Transverse colon (tissue), 4 donors: ENCODE results near the gene RICTOR. TPM values are rescaled to one million over a fixed set of nuclear protein-coding genes. Genes with fewer than 3 reads are reported as not detected.
A peak's percentile ranks its signal among the peaks of the same experiment; 100 is the strongest.

Experiments used
- DNase-seq: peaks from one replicate; pipeline ENCODE4 v3.0.0-alpha.2; 2019
- H3K27ac ChIP-seq, 4 donors: fragments of 200-600 bp; sonication (generic); 2 replicates each; pipeline ENCODE4 v1.5.1; 2016 to 2018; ENCODE audit warnings: inconsistent platforms in 4 of 4
- H3K27me3 ChIP-seq: fragments of 200-600 bp; sonication (generic); 2 replicates; pipeline ENCODE4 v1.5.1; 2017; ENCODE audit warnings: inconsistent platforms
- H3K36me3 ChIP-seq, 4 donors: fragments of 200-600 bp; sonication (generic); 2 replicates each; pipeline ENCODE4 v1.5.1; 2017 to 2019; ENCODE audit warnings: inconsistent platforms in 4 of 4
- H3K4me1 ChIP-seq, 4 donors: fragments of 200-600 bp; sonication (generic); 2 replicates each; pipeline ENCODE4 v1.5.1; 2017 to 2020; ENCODE audit warnings: inconsistent platforms in 4 of 4
- H3K4me3 ChIP-seq, 4 donors: fragments of 200-600 bp; sonication (generic); 1 replicate in 1 of 4; 2 replicates in 3 of 4; pipeline versions ENCODE4 v1.5.1 to v1.6.1; 2017 to 2019; ENCODE audit warnings: inconsistent platforms in 4 of 4
- H3K9me3 ChIP-seq, 2 donors: fragments of 200-600 bp; sonication (generic); 2 replicates each; pipeline ENCODE4 v1.5.1; 2017 to 2019; ENCODE audit warnings: inconsistent platforms in 2 of 2
- CTCF ChIP-seq, 5 experiments: fragments of 200-600 bp in 3 of 5; fragments of 450-650 bp in 2 of 5; sonication (generic) in 3 of 5; IDR thresholded peaks; 1 replicate in 2 of 5; 2 replicates in 3 of 5; pipeline ENCODE4 v1.5.1; 2016 to 2017; ENCODE audit warnings: antibody characterized with exemption in 5 of 5, inconsistent platforms in 3 of 5, mild to moderate bottlenecking in 2 of 5, moderate library complexity in 1 of 5
- EP300 ChIP-seq: sonication (generic); formaldehyde crosslinking; IDR thresholded peaks from one replicate; pipeline ENCODE4 v1.6.1; 2017; ENCODE audit warnings: antibody characterized with exemption, low read depth
- POLR2A ChIP-seq: fragments of 450-650 bp; IDR thresholded peaks from one replicate; pipeline ENCODE4 v1.6.1; 2016; ENCODE audit warnings: antibody characterized with exemption, mild to moderate bottlenecking, moderate library complexity
- POLR2AphosphoS5 ChIP-seq, 3 donors: sonication (generic); formaldehyde crosslinking; IDR thresholded peaks; one replicate each; pipeline ENCODE4 v1.6.1; 2016; ENCODE audit warnings: antibody characterized with exemption in 3 of 3
- WGBS, 2 donors: methylation state at CpG; one replicate each; pipeline ENCODE4 v1.1.5; 2018; ENCODE audit warnings: low coverage in 1 of 2; 5-methylcytosine and 5-hydroxymethylcytosine counted together
- in situ Hi-C, 4 donors: fragments of 200-750 bp; cut with MboI; loops; one replicate each; pipeline versions ENCODE4 v1.15.0 to v1.15.1; 2017; ENCODE audit warnings: low sequenced_read_pairs in 3 of 4, low pct_ligation_motif_present in 1 of 4, low pct_unique_long_range_greater_than_20kb in 1 of 4
- intact Hi-C: fragments of 100-400 bp; cut with DNase I; formaldehyde crosslinking; loops from one replicate; pipeline ENCODE4 v1.15.1; 2023; ENCODE audit warnings: low total_unique reads
- total RNA-seq, 4 donors: library from RNA; depleted of rRNA; stranded (reverse); fragments of >200 nt; gene quantifications; one replicate each; pipeline ENCODE4 v1.1.0, GENCODE V29; 2016

The RICTOR gene
- total RNA-seq, 4 donors from 2014 or later: 20.7 to 44.8 (median 25.8) TPM

GRCh38 chr5:39109606-39110005, 35.4 kb upstream of the RICTOR start:
- Histone ChIP-seq H3K27me3 (no peaks in the 10 kb centered on the region), H3K27ac (no peak overlapping the region), H3K9me3 (no peaks in the 10 kb centered on the region), H3K36me3 (no peaks in the 10 kb centered on the region), H3K4me3 (no peak overlapping the region), H3K4me1 (no peaks in the 10 kb centered on the region)
- in situ Hi-C loops (no loop called here), intact Hi-C loops (loop anchor here (5.0 kb wide), 1 partner anchor 1237 kb away; no protein-coding TSS in a partner anchor)
- WGBS, 2 donors: 63 to 66% methylated on average over 2 of the region's 2 CpGs
- TF ChIP-seq EP300: no peak
- TF ChIP-seq POLR2AphosphoS5 (IDR thresholded peaks at IDR 0.05): no peak
- TF ChIP-seq CTCF (IDR thresholded peaks at IDR 0.05): no peak
- TF ChIP-seq POLR2A: no peak
- no peak for DNase-seq

- in situ Hi-C loops: no loop called here
These were observed 34.8 kb upstream of the RICTOR start for GRCh38 chr5:39108987-39109386.

GRCh38 chr5:39107350-39107749, 33.2 kb upstream of the RICTOR start:
- intact Hi-C loops: loop anchor here (5.0 kb wide), 1 partner anchor 1235 kb away; no protein-coding TSS in a partner anchor

More at GRCh38 chr5:39108987-39109386, 34.8 kb upstream of the RICTOR start:
- Histone ChIP-seq H3K36me3 (no peaks in the 10 kb centered on the region), H3K4me1 (no peaks in the 10 kb centered on the region), H3K27me3 (no peaks in the 10 kb centered on the region), H3K27ac (no peak overlapping the region), H3K9me3 (no peaks in the 10 kb centered on the region), H3K4me3 (no peak overlapping the region)
- no peak for DNase-seq
- intact Hi-C loops: loop anchor here (5.0 kb wide), 1 partner anchor 1237 kb away; no protein-coding TSS in a partner anchor
- WGBS, 2 donors: 59 to 76% methylated on average over 3 of the region's 3 CpGs
- no peak for TF ChIP-seq EP300

GRCh38 chr5:39106322-39106721, 32.1 kb upstream of the RICTOR start:
- H3K27me3 ChIP-seq: no peaks in the 10 kb centered on the region
- H3K36me3 ChIP-seq: no peaks in the 10 kb centered on the region
- intact Hi-C loops: loop anchor here (5.0 kb wide), 1 partner anchor 1234 kb away; no protein-coding TSS in a partner anchor
- no peak for DNase-seq
- in situ Hi-C loops: no loop called here
- H3K4me1 ChIP-seq: no peaks in the 10 kb centered on the region
- H3K4me3 ChIP-seq: no peak overlapping the region
- WGBS, 2 donors: 36 to 59% methylated on average over 1 of the region's 1 CpG
- no peak overlapping the region for H3K27ac ChIP-seq
- no peaks in the 10 kb centered on the region for H3K9me3 ChIP-seq
- peak in 1 of 5 experiments; percentile 18 for TF ChIP-seq CTCF (IDR thresholded peaks at IDR 0.05)
- TF ChIP-seq POLR2AphosphoS5 (IDR thresholded peaks at IDR 0.05): no peak

More at GRCh38 chr5:39107350-39107749, 33.2 kb upstream of the RICTOR start:
- H3K9me3 ChIP-seq: no peaks in the 10 kb centered on the region
- no peak overlapping the region for H3K4me3 ChIP-seq
- no peaks in the 10 kb centered on the region for H3K4me1 ChIP-seq
- TF ChIP-seq EP300 (no peak), POLR2AphosphoS5 (IDR thresholded peaks at IDR 0.05) (no peak), POLR2A (no peak), CTCF (IDR thresholded peaks at IDR 0.05) (no peak)
- no peaks in the 10 kb centered on the region for H3K36me3 ChIP-seq
- in situ Hi-C loops: no loop called here
- H3K27ac ChIP-seq: no peak overlapping the region
- H3K27me3 ChIP-seq: no peaks in the 10 kb centered on the region
- no peak for DNase-seq

- intact Hi-C loops (no loop called here), in situ Hi-C loops (no loop called here)
- TF ChIP-seq CTCF (IDR thresholded peaks at IDR 0.05): no peak
- no peak for TF ChIP-seq POLR2AphosphoS5 (IDR thresholded peaks at IDR 0.05)
- TF ChIP-seq EP300: no peak
- TF ChIP-seq POLR2A: no peak
- Histone ChIP-seq H3K9me3 (no peaks in the 10 kb centered on the region), H3K36me3 (no peaks in the 10 kb centered on the region), H3K4me3 (no peak overlapping the region), H3K27ac (no peak overlapping the region), H3K27me3 (no peaks in the 10 kb centered on the region), H3K4me1 (no peaks in the 10 kb centered on the region)
- WGBS, 2 donors: 65 to 83% methylated on average over 1 of the region's 1 CpG
- DNase-seq: no peak
These were observed 30.0 kb upstream of the RICTOR start for GRCh38 chr5:39104221-39104620.
